H9 (cell line): ENCODE results near the gene MFRP. TPM values are rescaled to one million over a fixed set of nuclear protein-coding genes. Genes with fewer than 3 reads are reported as not detected.

Source experiments
- DNase-seq: peaks from one replicate; pipeline ENCODE4 v3.0.0-alpha.2; 2017
- H2AFZ ChIP-seq: one replicate; pipeline ENCODE4 v1.6.1; 2013; ENCODE audit warnings: mild to moderate bottlenecking, low read length, control low read depth, moderate library complexity
- H2AK5ac ChIP-seq: 2 replicates; pipeline ENCODE4 v1.6.1; 2013; ENCODE audit warnings: low read length, control low read depth, mixed read lengths; ENCODE audit not compliant: insufficient read length
- H2BK120ac ChIP-seq: one replicate; pipeline ENCODE4 v1.6.1; 2013; ENCODE audit warnings: low read depth, mild to moderate bottlenecking, low read length, control low read depth, inconsistent platforms; ENCODE audit not compliant: poor library complexity, severe bottlenecking
- H2BK12ac ChIP-seq: 2 replicates; pipeline ENCODE4 v1.6.1; 2013; ENCODE audit warnings: low read length, control low read depth, mixed read lengths, low read depth; ENCODE audit not compliant: insufficient read length
- H2BK15ac ChIP-seq: 2 replicates; pipeline ENCODE4 v1.6.1; 2013; ENCODE audit warnings: low read depth, low read length, control low read depth
- H2BK20ac ChIP-seq: one replicate; pipeline ENCODE4 v1.6.1; 2013; ENCODE audit warnings: low read depth, mild to moderate bottlenecking, low read length, control low read depth, inconsistent platforms; ENCODE audit not compliant: poor library complexity, severe bottlenecking
- H2BK5ac ChIP-seq: 2 replicates; pipeline ENCODE4 v1.6.1; 2013; ENCODE audit warnings: low read length, control low read depth, mixed read lengths; ENCODE audit not compliant: insufficient read length
- H3K14ac ChIP-seq: 2 replicates; pipeline ENCODE4 v1.6.1; 2013; ENCODE audit warnings: low read length, control low read depth; ENCODE audit not compliant: insufficient read depth
- H3K18ac ChIP-seq: 2 replicates; pipeline ENCODE4 v1.6.1; 2013; ENCODE audit warnings: low read depth, mild to moderate bottlenecking, mixed read lengths, low read length, control low read depth; ENCODE audit not compliant: insufficient read length
- H3K23ac ChIP-seq: 2 replicates; pipeline ENCODE4 v1.6.1; 2013; ENCODE audit warnings: low read length, control low read depth, mixed read lengths, low read depth; ENCODE audit not compliant: insufficient read length
- H3K23me2 ChIP-seq: 2 replicates; pipeline ENCODE4 v1.6.1; 2013; ENCODE audit warnings: low read depth, mild to moderate bottlenecking, mixed read lengths, low read length, control low read depth; ENCODE audit not compliant: insufficient read length, poor library complexity, severe bottlenecking
- H3K27ac ChIP-seq: 2 replicates; pipeline ENCODE4 v1.5.1; 2013; ENCODE audit warnings: low read length, control low read depth, mixed read lengths, low read depth; ENCODE audit not compliant: insufficient read length
- H3K27me3 ChIP-seq: 2 replicates; pipeline ENCODE4 v1.6.1; 2013; ENCODE audit warnings: low read length, control low read depth, inconsistent platforms; ENCODE audit not compliant: insufficient read depth
- H3K4ac ChIP-seq: 2 replicates; pipeline ENCODE4 v1.6.1; 2013; ENCODE audit warnings: low read depth, mild to moderate bottlenecking, control low read depth, inconsistent platforms, low read length, moderate library complexity
- H3K4me1 ChIP-seq: 2 replicates; pipeline ENCODE4 v1.6.1; 2013; ENCODE audit warnings: low read length, control low read depth, inconsistent platforms; ENCODE audit not compliant: insufficient read depth
- H3K4me2 ChIP-seq: 2 replicates; pipeline ENCODE4 v1.6.1; 2013; ENCODE audit warnings: low read length, control low read depth, mixed read lengths; ENCODE audit not compliant: insufficient read length, insufficient read depth
- H3K56ac ChIP-seq: 2 replicates; pipeline ENCODE4 v1.6.1; 2013; ENCODE audit warnings: low read depth, mild to moderate bottlenecking, mixed read lengths, low read length, control low read depth; ENCODE audit not compliant: insufficient read length
- H3K79me1 ChIP-seq: 2 replicates; pipeline ENCODE4 v1.6.1; 2013; ENCODE audit warnings: low read depth, mild to moderate bottlenecking, moderate library complexity, low read length, control low read depth, inconsistent platforms; ENCODE audit not compliant: insufficient read depth, poor library complexity, severe bottlenecking
- H3K79me2 ChIP-seq: 2 replicates; pipeline ENCODE4 v1.6.1; 2013; ENCODE audit warnings: low read length, control low read depth, inconsistent platforms; ENCODE audit not compliant: insufficient read depth
- H3K9ac ChIP-seq: 2 replicates; pipeline ENCODE4 v1.6.1; 2013; ENCODE audit warnings: low read length, control low read depth, mixed read lengths; ENCODE audit not compliant: insufficient read length; ENCODE audit errors: extremely low read depth
- H3K9me3 ChIP-seq: one replicate; pipeline ENCODE4 v1.6.1; 2013; ENCODE audit warnings: low read depth, low read length, inconsistent platforms; ENCODE audit not compliant: control insufficient read depth
- H3T11ph ChIP-seq: one replicate; pipeline ENCODE4 v1.6.1; 2013; ENCODE audit warnings: mild to moderate bottlenecking, low read length, control low read depth, inconsistent platforms
- H4K20me1 ChIP-seq: one replicate; pipeline ENCODE4 v1.6.1; 2013; ENCODE audit not compliant: control insufficient read depth, insufficient read length, insufficient read depth
- H4K5ac ChIP-seq: 2 replicates; pipeline ENCODE4 v1.6.1; 2013; ENCODE audit warnings: low read depth, mild to moderate bottlenecking, mixed read lengths, low read length, control low read depth; ENCODE audit not compliant: insufficient read length
- H4K8ac ChIP-seq: replicated peaks from 2 replicates; pipeline ENCODE4 v1.6.1; 2013; ENCODE audit warnings: low read length, control low read depth, mixed read lengths, low read depth; ENCODE audit not compliant: insufficient read length
- H4K91ac ChIP-seq: 2 replicates; pipeline ENCODE4 v1.6.1; 2013; ENCODE audit warnings: low read depth, mild to moderate bottlenecking, moderate library complexity, mixed read lengths, low read length, control low read depth; ENCODE audit not compliant: insufficient read length
- H3K27ac Mint-ChIP-seq, 3 experiments: 2 replicates in 2 of 3; 3 replicates in 1 of 3; pipeline ENCODE4 v1.8.0; 2020 to 2021; ENCODE audit warnings: mixed read lengths in 3 of 3, mild to moderate bottlenecking in 1 of 3, moderate library complexity in 1 of 3
- H3K27me3 Mint-ChIP-seq: 2 replicates; pipeline ENCODE4 v1.8.0; 2021; ENCODE audit warnings: low read depth, mild to moderate bottlenecking, moderate library complexity, mixed read lengths
- H3K36me3 Mint-ChIP-seq, 3 experiments: 2 replicates in 2 of 3; 3 replicates in 1 of 3; pipeline ENCODE4 v1.8.0; 2020 to 2021; ENCODE audit warnings: low read depth in 3 of 3, mixed read lengths in 3 of 3; ENCODE audit not compliant: insufficient read depth in 1 of 3
- H3K4me1 Mint-ChIP-seq, 2 experiments: 2 replicates each; pipeline ENCODE4 v1.8.0; 2020; ENCODE audit warnings: mixed read lengths in 2 of 2
- H3K4me3 Mint-ChIP-seq, 2 experiments: 2 replicates in 1 of 2; 3 replicates in 1 of 2; pipeline ENCODE4 v1.8.0; 2020 to 2021; ENCODE audit warnings: mild to moderate bottlenecking in 2 of 2, mixed read lengths in 2 of 2, moderate library complexity in 1 of 2
- H3K9me3 Mint-ChIP-seq, 2 experiments: 2 replicates in 1 of 2; 3 replicates in 1 of 2; pipeline ENCODE4 v1.8.0; 2020; ENCODE audit warnings: mild to moderate bottlenecking in 2 of 2, mixed read lengths in 2 of 2, moderate library complexity in 1 of 2
- WGBS: extraction: QIAGEN DNeasy Blood & Tissue Kit; methylation state at CpG from one replicate; pipeline ENCODE4 v1.1.7; 2013; ENCODE audit warnings: missing lambda C conversion rate, low lambda C conversion rate, mixed read lengths; ENCODE audit not compliant: insufficient read length; ENCODE audit errors: extremely low coverage; 5-methylcytosine and 5-hydroxymethylcytosine counted together
- total RNA-seq: library from RNA; stranded (reverse); gene quantifications from 2 replicates; pipeline ENCODE4 v1.2.1, GENCODE V29; 2021
- TF ChIP-seq, protein P1 (sequence below): fragments of 200-600 bp; sonication (generic); conservative IDR thresholded peaks from 3 replicates; pipeline ENCODE4 v1.8.0; 2021; ENCODE audit warnings: antibody characterized with exemption, mild to moderate bottlenecking

The MFRP gene
- total RNA-seq, 1 experiment from 2014 or later, result not detected

DNA sequence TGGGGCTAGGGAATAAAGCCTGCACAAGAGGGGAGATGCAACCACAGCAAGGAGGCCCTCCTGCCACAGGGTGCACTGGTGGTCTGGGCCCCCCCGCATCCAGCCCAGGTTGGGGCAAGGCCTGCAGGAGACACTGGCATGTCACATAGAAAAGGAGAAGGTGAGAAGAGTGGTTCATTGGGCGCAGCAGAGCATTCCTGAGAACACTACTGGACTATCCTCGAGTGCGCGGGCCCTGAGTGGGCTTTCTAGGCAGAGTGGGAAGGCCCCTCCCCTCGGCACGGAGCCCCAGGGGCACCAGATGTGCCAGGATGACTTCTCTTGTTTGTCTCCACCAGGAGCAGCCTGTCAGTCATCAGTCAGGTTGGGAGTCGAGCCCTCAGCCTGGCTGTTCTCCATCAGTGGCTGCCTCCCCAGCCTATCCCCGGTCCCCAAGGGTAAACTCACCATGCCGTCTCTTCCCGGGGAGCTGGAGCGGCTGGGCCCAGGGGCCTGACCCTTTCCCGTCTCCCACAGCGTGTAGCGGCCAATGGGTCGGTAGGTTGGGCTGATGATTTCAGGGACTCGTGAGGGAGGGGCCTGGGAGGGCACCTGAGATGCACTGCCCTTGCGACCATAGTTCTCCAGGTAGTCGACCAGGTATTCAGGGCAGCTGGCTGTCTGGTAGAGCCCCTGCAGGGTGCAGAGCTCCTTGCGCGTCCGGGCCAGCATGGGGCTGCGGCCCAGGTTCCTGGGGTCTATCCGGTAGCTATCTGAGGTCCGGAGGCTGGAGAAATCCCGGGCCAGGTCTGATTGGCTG, 26.0 kb upstream of the MFRP start:
- H4K8ac ChIP-seq, result no peak overlapping the region
- Mint-ChIP-seq H3K27ac (no peak overlapping the region; a peak in 1 of 7 replicates), H3K4me1 (peaks cover 70 to 79% of the 10 kb centered on the region in 2 experiments), H3K27me3 (peaks cover 18% of the 10 kb centered on the region), H3K9me3 (no peaks in the 10 kb centered on the region), H3K36me3 (peaks cover 0 to 3% (median 0%) of the 10 kb centered on the region in 3 experiments; a peak in 1 of 7 replicates), H3K4me3 (no peak overlapping the region)
- H3K27me3 ChIP-seq, result no peaks in the 10 kb centered on the region
- TF ChIP-seq, protein P1, sequence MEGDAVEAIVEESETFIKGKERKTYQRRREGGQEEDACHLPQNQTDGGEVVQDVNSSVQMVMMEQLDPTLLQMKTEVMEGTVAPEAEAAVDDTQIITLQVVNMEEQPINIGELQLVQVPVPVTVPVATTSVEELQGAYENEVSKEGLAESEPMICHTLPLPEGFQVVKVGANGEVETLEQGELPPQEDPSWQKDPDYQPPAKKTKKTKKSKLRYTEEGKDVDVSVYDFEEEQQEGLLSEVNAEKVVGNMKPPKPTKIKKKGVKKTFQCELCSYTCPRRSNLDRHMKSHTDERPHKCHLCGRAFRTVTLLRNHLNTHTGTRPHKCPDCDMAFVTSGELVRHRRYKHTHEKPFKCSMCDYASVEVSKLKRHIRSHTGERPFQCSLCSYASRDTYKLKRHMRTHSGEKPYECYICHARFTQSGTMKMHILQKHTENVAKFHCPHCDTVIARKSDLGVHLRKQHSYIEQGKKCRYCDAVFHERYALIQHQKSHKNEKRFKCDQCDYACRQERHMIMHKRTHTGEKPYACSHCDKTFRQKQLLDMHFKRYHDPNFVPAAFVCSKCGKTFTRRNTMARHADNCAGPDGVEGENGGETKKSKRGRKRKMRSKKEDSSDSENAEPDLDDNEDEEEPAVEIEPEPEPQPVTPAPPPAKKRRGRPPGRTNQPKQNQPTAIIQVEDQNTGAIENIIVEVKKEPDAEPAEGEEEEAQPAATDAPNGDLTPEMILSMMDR, result no peak
- H2AK5ac ChIP-seq, result no peak overlapping the region
- H2BK20ac ChIP-seq, result no peak overlapping the region
- no peak overlapping the region for H2BK120ac ChIP-seq
- no peak overlapping the region for H2BK15ac ChIP-seq
- no peak overlapping the region for H3K23ac ChIP-seq
- peaks cover 2% of the 10 kb centered on the region; the same call in 1 of the 2 replicates for H3K4me1 ChIP-seq
- no peak overlapping the region for H2BK5ac ChIP-seq
- no peak overlapping the region for H3K14ac ChIP-seq
- peak; percentile 26 for DNase-seq
- no peak overlapping the region for H2AFZ ChIP-seq
- no CpG with 5 or more reads among the region's 26 CpGs for WGBS
- no peaks in the 10 kb centered on the region for H3K79me1 ChIP-seq
- H3K4ac ChIP-seq, result no peak overlapping the region
- H3K56ac ChIP-seq, result no peak overlapping the region
- no peak overlapping the region for H3K27ac ChIP-seq
- no peak overlapping the region for H3T11ph ChIP-seq
- H4K91ac ChIP-seq, result no peak overlapping the region
- no peaks in the 10 kb centered on the region for H3K9me3 ChIP-seq
- no peak overlapping the region for H2BK12ac ChIP-seq
- no peak overlapping the region for H4K5ac ChIP-seq
- H3K23me2 ChIP-seq, result no peaks in the 10 kb centered on the region
- no peaks in the 10 kb centered on the region for H3K79me2 ChIP-seq
- H3K4me2 ChIP-seq, result no peak overlapping the region
- no peak overlapping the region for H3K18ac ChIP-seq
- no peaks in the 10 kb centered on the region for H4K20me1 ChIP-seq
- H3K9ac ChIP-seq, result no peak overlapping the region
